ENCODE data around the gene KANSL1. TPM values are rescaled to one million over a fixed set of nuclear protein-coding genes. Genes with fewer than 3 reads are reported as not detected.

The KANSL1 gene
- total RNA-seq, 1 donor from 2014 or later = 122 TPM

GRCh38 chr17:45986056-45986455 lies 207.2 kb downstream of the KANSL1 start:
- Histone ChIP-seq H3K4me1 (no peaks in the 10 kb centered on the region), H3K9me3 (no peaks in the 10 kb centered on the region), H3K36me3 (no peaks in the 10 kb centered on the region), H3K27me3 (no peaks in the 10 kb centered on the region), H3K27ac (no peak overlapping the region), H3K4me3 (no peak overlapping the region)
- DNase-seq (ENCODE audit: extremely low spot score in 2 of 2) = no peak
- no peak for TF ChIP-seq POLR2AphosphoS5 (IDR thresholded peaks at IDR 0.05; ENCODE audit: insufficient read depth in 1 of 2, low read depth in 1 of 2)
- TF ChIP-seq POLR2A (IDR thresholded peaks at IDR 0.05) = no peak
- no peak for TF ChIP-seq CTCF (IDR thresholded peaks at IDR 0.05)
- intact Hi-C loops (cut with DNase I) = no loop called here

GRCh38 chr17:45985447-45985846 lies 207.8 kb downstream of the KANSL1 start:
- H3K4me3 ChIP-seq = no peak overlapping the region
- no peak for DNase-seq (ENCODE audit: extremely low spot score in 2 of 2)
- no peaks in the 10 kb centered on the region for H3K4me1 ChIP-seq
- H3K9me3 ChIP-seq = no peaks in the 10 kb centered on the region
- H3K27me3 ChIP-seq = no peaks in the 10 kb centered on the region
- no peak overlapping the region for H3K27ac ChIP-seq
- TF ChIP-seq POLR2AphosphoS5 (IDR thresholded peaks at IDR 0.05; ENCODE audit: insufficient read depth in 1 of 2, low read depth in 1 of 2) = no peak
- no peak for TF ChIP-seq CTCF (IDR thresholded peaks at IDR 0.05)
- TF ChIP-seq POLR2A (IDR thresholded peaks at IDR 0.05) = no peak
- intact Hi-C loops (cut with DNase I) = no loop called here
- no peaks in the 10 kb centered on the region for H3K36me3 ChIP-seq

- H3K27me3 ChIP-seq = no peaks in the 10 kb centered on the region
- no peaks in the 10 kb centered on the region for H3K4me1 ChIP-seq
- TF ChIP-seq CTCF (IDR thresholded peaks at IDR 0.05) (no peak), POLR2A (IDR thresholded peaks at IDR 0.05) (no peak), POLR2AphosphoS5 (IDR thresholded peaks at IDR 0.05; ENCODE audit: insufficient read depth in 1 of 2, low read depth in 1 of 2) (no peak)
- H3K27ac ChIP-seq = no peak overlapping the region
- DNase-seq (ENCODE audit: extremely low spot score in 2 of 2) = no peak
- H3K36me3 ChIP-seq = no peaks in the 10 kb centered on the region
- H3K9me3 ChIP-seq = no peaks in the 10 kb centered on the region
- H3K4me3 ChIP-seq = no peak overlapping the region
- intact Hi-C loops (cut with DNase I) = no loop called here
Observed at GRCh38 chr17:45984368-45984767, 208.9 kb downstream of the KANSL1 start.

GRCh38 chr17:45983614-45984310 lies 209.5 kb downstream of the KANSL1 start:
- Histone ChIP-seq H3K9me3 (no peaks in the 10 kb centered on the region), H3K27ac (no peak overlapping the region), H3K4me3 (no peak overlapping the region), H3K27me3 (no peaks in the 10 kb centered on the region), H3K4me1 (no peaks in the 10 kb centered on the region), H3K36me3 (no peaks in the 10 kb centered on the region)
- no peak for DNase-seq (ENCODE audit: extremely low spot score in 2 of 2)
- intact Hi-C loops (cut with DNase I) = no loop called here
- TF ChIP-seq CTCF (IDR thresholded peaks at IDR 0.05) = no peak
- no peak for TF ChIP-seq POLR2A (IDR thresholded peaks at IDR 0.05)
- TF ChIP-seq POLR2AphosphoS5 (IDR thresholded peaks at IDR 0.05; ENCODE audit: insufficient read depth in 1 of 2, low read depth in 1 of 2) = no peak

GRCh38 chr17:45982791-45983613 lies 210.2 kb downstream of the KANSL1 start:
- intact Hi-C loops (cut with DNase I) = no loop called here

More at GRCh38 chr17:45982791-45983613, 210.2 kb downstream of the KANSL1 start:
- H3K9me3 ChIP-seq = no peaks in the 10 kb centered on the region
- H3K27ac ChIP-seq = no peak overlapping the region
- no peaks in the 10 kb centered on the region for H3K27me3 ChIP-seq
- H3K36me3 ChIP-seq = no peaks in the 10 kb centered on the region
- H3K4me3 ChIP-seq = no peak overlapping the region
- H3K4me1 ChIP-seq = no peaks in the 10 kb centered on the region
- DNase-seq (ENCODE audit: extremely low spot score in 2 of 2) = no peak
- TF ChIP-seq POLR2A (IDR thresholded peaks at IDR 0.05) (no peak), CTCF (IDR thresholded peaks at IDR 0.05) (no peak), POLR2AphosphoS5 (IDR thresholded peaks at IDR 0.05; ENCODE audit: insufficient read depth in 1 of 2, low read depth in 1 of 2) (no peak)

All from vagina (tissue), 2 donors.